GM23248 (cell line): ENCODE measurements around the gene SIGLEC11. TPM values are rescaled to one million over a fixed set of nuclear protein-coding genes. Genes with fewer than 3 reads are reported as not detected.
"Not testable (repeated sequence)": the region's sequence is repeated elsewhere in the genome, so short reads cannot be mapped to it uniquely, and the experiment has no call there.

ENCODE experiments used
- DNase-seq: peaks from one replicate; pipeline ENCODE4 v3.0.0-alpha.2; 2015
- H2AFZ ChIP-seq: fragments of 200-600 bp; sonication (generic); 2 replicates; pipeline ENCODE4 v1.6.1; 2016; ENCODE audit warnings: antibody characterized with exemption
- H3F3A ChIP-seq: fragments of 200-600 bp; sonication (generic); 2 replicates; pipeline ENCODE4 v1.6.1; 2016; ENCODE audit warnings: mild to moderate bottlenecking, antibody characterized with exemption, mixed run types; ENCODE audit not compliant: insufficient read depth
- H3K27ac ChIP-seq: fragments of 200-600 bp; sonication (generic); 2 replicates; pipeline ENCODE4 v1.5.1; 2016; ENCODE audit warnings: mild to moderate bottlenecking
- H3K27me3 ChIP-seq: fragments of 200-600 bp; sonication (generic); replicated peaks from 2 replicates; pipeline ENCODE4 v1.6.1; 2016; ENCODE audit warnings: mild to moderate bottlenecking; ENCODE audit not compliant: insufficient read depth
- H3K36me3 ChIP-seq: fragments of 200-600 bp; sonication (generic); 2 replicates; pipeline ENCODE4 v1.6.1; 2016; ENCODE audit warnings: low read depth, mild to moderate bottlenecking
- H3K4me1 ChIP-seq: fragments of 200-600 bp; sonication (generic); 2 replicates; pipeline ENCODE4 v1.6.1; 2016; ENCODE audit warnings: mild to moderate bottlenecking; ENCODE audit not compliant: insufficient read depth
- H3K4me2 ChIP-seq: fragments of 200-600 bp; sonication (generic); one replicate; pipeline ENCODE4 v1.6.1; 2016; ENCODE audit warnings: mild to moderate bottlenecking; ENCODE audit not compliant: unreplicated experiment
- H3K4me3 ChIP-seq: fragments of 200-600 bp; sonication (generic); 2 replicates; pipeline ENCODE4 v1.5.1; 2016; ENCODE audit warnings: mild to moderate bottlenecking
- H3K79me2 ChIP-seq: fragments of 200-600 bp; sonication (generic); 2 replicates; pipeline ENCODE4 v1.6.1; 2016; ENCODE audit warnings: mild to moderate bottlenecking; ENCODE audit not compliant: insufficient read depth
- H3K9ac ChIP-seq: fragments of 200-600 bp; sonication (generic); 2 replicates; pipeline ENCODE4 v1.6.1; 2016; ENCODE audit warnings: mild to moderate bottlenecking
- H3K9me2 ChIP-seq: fragments of 200-600 bp; sonication (generic); 2 replicates; pipeline ENCODE4 v1.6.1; 2016; ENCODE audit warnings: mixed run types, mild to moderate bottlenecking, moderate library complexity; ENCODE audit not compliant: insufficient read depth
- H3K9me3 ChIP-seq: fragments of 200-600 bp; sonication (generic); one replicate; pipeline ENCODE4 v1.6.1; 2017; ENCODE audit warnings: low read depth
- H4K20me1 ChIP-seq: fragments of 200-600 bp; sonication (generic); 2 replicates; pipeline ENCODE4 v1.6.0; 2016; ENCODE audit not compliant: insufficient read depth
- EZH2 ChIP-seq: fragments of 200-600 bp; sonication (generic); IDR thresholded peaks from 2 replicates; pipeline ENCODE4 v1.6.1; 2018; ENCODE audit warnings: antibody characterized with exemption, mild to moderate bottlenecking; ENCODE audit not compliant: insufficient read depth, poor library complexity, severe bottlenecking
- EZH2phosphoT487 ChIP-seq: fragments of 200-600 bp; sonication (generic); IDR thresholded peaks from 2 replicates; pipeline ENCODE4 v1.6.1; 2018; ENCODE audit warnings: antibody characterized with exemption, moderate library complexity, mild to moderate bottlenecking, low read depth; ENCODE audit not compliant: insufficient read depth
- WGBS, 2 experiments: methylation state at CpG; one replicate each; pipeline ENCODE4 v1.1.6; 2015 to 2017; ENCODE audit warnings: low lambda C conversion rate in 2 of 2, low coverage in 1 of 2; ENCODE audit errors: missing lambda C conversion rate in 2 of 2; 5-methylcytosine and 5-hydroxymethylcytosine counted together
- in situ Hi-C: fragments of 300-500 bp; cut with MboI; formaldehyde crosslinking; loops from 2 replicates; pipeline ENCODE4 v1.15.0; 2020
- polyA plus RNA-seq: library from polyadenylated mRNA; unstranded; fragments of >200 nt; fragmentation: Nextera tagmentation; extraction: Ambion mirVana; gene quantifications from 2 replicates; pipeline ENCODE4 v1.2.1, GENCODE V29; 2016
- total RNA-seq: library from RNA; depleted of rRNA; stranded (reverse); fragments of >200 nt; shearing (Covaris generic); gene quantifications from 2 replicates; pipeline ENCODE4 v1.2.3, GENCODE V29; 2014

Gene SIGLEC11
- total and polyA plus RNA-seq, 2 experiments from 2014 or later, result not detected

DNA sequence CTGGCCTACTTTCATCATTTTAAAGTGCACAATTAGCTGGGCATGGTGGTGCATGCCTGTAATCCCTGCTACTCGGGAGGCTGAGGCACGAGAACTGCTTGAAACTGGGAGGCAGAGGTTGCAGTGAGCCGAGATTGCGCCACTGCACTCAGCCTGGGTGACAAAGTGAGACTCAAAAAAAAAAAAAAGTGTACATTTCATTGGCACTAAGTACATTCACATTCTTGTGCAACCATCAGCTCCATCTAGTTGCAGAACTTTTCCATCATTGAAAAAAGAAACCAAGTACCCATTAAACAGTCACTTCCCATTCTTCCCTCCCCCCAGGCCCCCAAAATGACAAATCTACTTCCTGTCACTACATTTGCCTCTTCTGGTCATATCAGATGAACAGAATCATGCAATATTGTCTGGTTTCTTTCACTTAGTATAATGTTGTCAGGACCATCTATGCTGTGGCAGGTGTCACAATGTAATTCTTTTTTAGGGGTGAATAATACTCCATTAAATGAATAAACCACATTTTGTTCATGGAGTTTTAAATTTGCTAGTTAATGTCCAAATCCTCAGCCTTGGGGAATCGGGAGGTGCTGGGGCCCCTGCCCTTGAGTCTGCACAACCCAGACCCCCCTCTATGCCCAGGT is 7.4 kb upstream of the SIGLEC11 start:
- no peak for TF ChIP-seq EZH2phosphoT487
- no peak for TF ChIP-seq EZH2
- no peaks in the 10 kb centered on the region for H3K36me3 ChIP-seq
- H3K27me3 ChIP-seq, result no peaks in the 10 kb centered on the region
- H3K4me1 ChIP-seq, result no peaks in the 10 kb centered on the region
- H3K27ac ChIP-seq, result no peak overlapping the region
- H4K20me1 ChIP-seq, result no peaks in the 10 kb centered on the region
- no peaks in the 10 kb centered on the region for H3K79me2 ChIP-seq
- no peak overlapping the region for H2AFZ ChIP-seq
- no peak overlapping the region for H3K4me2 ChIP-seq
- no peaks in the 10 kb centered on the region for H3K9me3 ChIP-seq
- no peak overlapping the region for H3K9ac ChIP-seq
- no peak overlapping the region for H3K4me3 ChIP-seq
- 39 to 44% methylated on average over 5 of the region's 5 CpGs for WGBS, 2 experiments
- H3F3A ChIP-seq, result no peaks in the 10 kb centered on the region
- in situ Hi-C loops, result no loop called here
- no peaks in the 10 kb centered on the region for H3K9me2 ChIP-seq
- DNase-seq, result peak; percentile 9

DNA sequence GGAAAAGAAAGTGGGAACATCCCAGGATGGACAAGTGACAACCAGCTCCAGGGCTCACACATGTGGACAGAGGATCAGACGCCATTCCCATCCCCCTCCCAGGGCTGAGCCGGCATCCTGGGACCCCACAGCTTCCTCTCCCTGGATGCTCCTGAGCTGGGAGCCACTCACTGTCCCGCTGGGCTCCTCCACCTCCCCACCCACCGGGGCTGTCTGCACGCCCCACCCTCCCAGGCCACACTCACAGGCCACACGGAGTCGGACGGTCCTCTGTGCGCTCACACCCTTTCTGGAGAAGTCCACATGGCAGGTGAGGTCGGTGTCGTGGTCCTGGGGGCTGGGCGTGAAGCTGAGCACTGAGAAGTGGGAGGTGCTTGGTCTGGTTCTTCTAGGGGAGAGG is 1.1 kb downstream of the SIGLEC11 start:
- H3K27ac ChIP-seq, H3K9me3 ChIP-seq, H3K4me3 ChIP-seq, H3K79me2 ChIP-seq, H2AFZ ChIP-seq, H3K9me2 ChIP-seq, DNase-seq, in situ Hi-C loops, H3F3A ChIP-seq, H3K9ac ChIP-seq, H3K4me2 ChIP-seq, H4K20me1 ChIP-seq, H3K4me1 ChIP-seq, H3K36me3 ChIP-seq, H3K27me3 ChIP-seq: not testable (repeated sequence)
- 29% methylated on average over 5 of the region's 12 CpGs; no CpG with 5 or more reads in 1 of the 2 experiments for WGBS, 2 experiments

DNA sequence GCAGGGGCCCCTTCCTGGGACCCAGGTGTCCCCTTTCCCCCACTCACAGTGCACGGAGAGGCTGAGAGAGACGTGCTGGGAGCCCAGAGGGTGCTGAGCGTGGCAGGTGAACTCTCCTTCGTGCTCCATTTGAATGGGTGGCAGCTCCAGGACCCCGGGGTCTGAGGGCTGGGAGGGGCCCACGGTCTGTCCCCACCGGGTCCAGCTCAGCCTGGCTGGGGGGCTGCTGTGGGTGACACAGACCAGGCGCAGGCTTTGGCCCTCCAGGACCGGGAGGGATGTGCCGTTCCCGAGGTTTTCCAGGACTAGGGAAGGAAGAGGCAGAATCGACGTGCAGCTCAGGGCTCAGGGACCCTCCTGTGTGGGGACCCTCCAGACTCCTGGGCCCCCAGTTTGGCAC is 2.4 kb downstream of the SIGLEC11 start:
- H3K9ac ChIP-seq, H3K9me3 ChIP-seq, H3K79me2 ChIP-seq, H2AFZ ChIP-seq, H3K27me3 ChIP-seq, H4K20me1 ChIP-seq, H3K4me3 ChIP-seq, H3F3A ChIP-seq, H3K9me2 ChIP-seq, H3K27ac ChIP-seq, DNase-seq, H3K4me1 ChIP-seq, H3K4me2 ChIP-seq, H3K36me3 ChIP-seq, in situ Hi-C loops: not testable (repeated sequence)
- 24 to 28% methylated on average over 10 to 13 of the region's 13 CpGs for WGBS, 2 experiments

DNA sequence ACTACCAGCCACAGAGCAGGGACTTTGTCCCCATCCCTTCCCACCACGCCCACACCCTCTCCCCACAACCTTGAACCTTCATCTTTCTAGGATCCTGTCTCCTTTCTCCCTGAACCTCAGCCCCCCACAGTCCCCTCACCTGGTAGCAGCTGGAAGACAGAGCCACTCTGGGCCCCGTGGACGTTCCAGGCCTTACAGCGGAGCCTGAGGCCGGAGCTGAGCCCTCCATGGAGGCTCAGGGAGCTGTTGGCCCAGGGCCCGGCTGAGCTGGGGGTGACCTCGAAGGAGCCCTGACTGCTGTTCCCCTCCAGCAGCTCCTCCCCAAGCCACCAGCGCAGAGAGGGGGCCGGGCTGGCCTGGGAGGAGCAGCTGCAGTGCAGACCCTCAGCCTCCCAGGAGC is 2.8 kb downstream of the SIGLEC11 start:
- H2AFZ ChIP-seq, H3F3A ChIP-seq, H3K9me2 ChIP-seq, H3K4me3 ChIP-seq, H3K79me2 ChIP-seq, H3K36me3 ChIP-seq, H4K20me1 ChIP-seq, H3K9me3 ChIP-seq, in situ Hi-C loops, H3K9ac ChIP-seq, H3K4me1 ChIP-seq, H3K4me2 ChIP-seq, DNase-seq, H3K27ac ChIP-seq, H3K27me3 ChIP-seq: not testable (repeated sequence)
- 15 to 18% methylated on average over 6 to 9 of the region's 9 CpGs for WGBS, 2 experiments

DNA sequence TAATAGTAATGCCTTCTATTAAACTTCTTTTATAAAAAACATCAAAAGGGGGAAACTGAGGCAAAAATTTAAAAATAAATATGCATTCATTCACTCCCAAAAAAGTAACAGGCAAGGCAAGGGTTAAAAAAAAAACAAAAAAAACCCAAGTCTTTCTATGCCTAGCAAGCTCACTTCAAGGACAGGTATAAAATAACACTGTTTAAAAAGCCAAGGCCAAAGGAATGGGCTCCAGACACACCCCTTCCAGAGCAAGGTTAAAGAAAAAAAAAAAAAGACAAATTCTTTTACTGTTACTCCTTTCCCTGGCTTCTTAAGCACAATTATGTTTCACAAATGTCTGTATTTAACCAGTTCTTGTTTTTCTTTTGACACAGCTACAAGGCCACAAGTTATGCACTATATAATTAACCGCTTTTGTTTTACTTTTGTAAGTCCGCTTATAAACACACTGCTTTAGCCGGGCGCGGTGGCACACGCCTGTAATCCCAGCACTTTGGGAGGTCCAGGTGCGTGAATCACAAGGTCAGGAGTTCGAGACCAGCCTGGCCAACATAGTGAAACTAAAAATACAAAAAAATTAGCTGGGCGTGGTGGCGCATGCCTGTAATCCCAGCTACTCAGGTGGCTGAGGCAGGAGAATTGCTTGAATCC is 3.6 kb downstream of the SIGLEC11 start:
- DNase-seq, result no peak
- H3K36me3 ChIP-seq, result no peaks in the 10 kb centered on the region
- no peaks in the 10 kb centered on the region; the same call in 1 of the 2 replicates for H3K4me1 ChIP-seq

More for the DNA sequence above, 3.6 kb downstream of the SIGLEC11 start:
- H3K9me2 ChIP-seq, result no peaks in the 10 kb centered on the region
- TF ChIP-seq EZH2 (no peak), EZH2phosphoT487 (no peak)
- H3K4me2 ChIP-seq, result no peak overlapping the region
- H3K9me3 ChIP-seq, result no peaks in the 10 kb centered on the region
- H3K27me3 ChIP-seq, result peaks cover 10% of the 10 kb centered on the region; the same call in 1 of the 2 replicates
- in situ Hi-C loops, result no loop called here
- no peak overlapping the region for H3K27ac ChIP-seq
- no peak overlapping the region for H2AFZ ChIP-seq
- H3K79me2 ChIP-seq, result no peaks in the 10 kb centered on the region
- H3F3A ChIP-seq, result no peaks in the 10 kb centered on the region
- no peaks in the 10 kb centered on the region for H4K20me1 ChIP-seq
- no peak overlapping the region for H3K4me3 ChIP-seq
- WGBS, 2 experiments, result 78 to 82% methylated on average over 10 of the region's 10 CpGs
- H3K9ac ChIP-seq, result no peak overlapping the region
